NCI-H2029 treated with DMSO at 0.1 percent for 48 hours (cell line): ENCODE measurements around the gene ATAD1.
"Not testable (repeated sequence)": the region's sequence is repeated elsewhere in the genome, so short reads cannot be mapped to it uniquely, and the experiment has no call there.

Experiments
- DNase-seq: peaks from one replicate; lab custom pipeline; 2025; lab: John Stamatoyannopoulos, UW

Gene ATAD1, protein sequence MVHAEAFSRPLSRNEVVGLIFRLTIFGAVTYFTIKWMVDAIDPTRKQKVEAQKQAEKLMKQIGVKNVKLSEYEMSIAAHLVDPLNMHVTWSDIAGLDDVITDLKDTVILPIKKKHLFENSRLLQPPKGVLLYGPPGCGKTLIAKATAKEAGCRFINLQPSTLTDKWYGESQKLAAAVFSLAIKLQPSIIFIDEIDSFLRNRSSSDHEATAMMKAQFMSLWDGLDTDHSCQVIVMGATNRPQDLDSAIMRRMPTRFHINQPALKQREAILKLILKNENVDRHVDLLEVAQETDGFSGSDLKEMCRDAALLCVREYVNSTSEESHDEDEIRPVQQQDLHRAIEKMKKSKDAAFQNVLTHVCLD

DNA sequence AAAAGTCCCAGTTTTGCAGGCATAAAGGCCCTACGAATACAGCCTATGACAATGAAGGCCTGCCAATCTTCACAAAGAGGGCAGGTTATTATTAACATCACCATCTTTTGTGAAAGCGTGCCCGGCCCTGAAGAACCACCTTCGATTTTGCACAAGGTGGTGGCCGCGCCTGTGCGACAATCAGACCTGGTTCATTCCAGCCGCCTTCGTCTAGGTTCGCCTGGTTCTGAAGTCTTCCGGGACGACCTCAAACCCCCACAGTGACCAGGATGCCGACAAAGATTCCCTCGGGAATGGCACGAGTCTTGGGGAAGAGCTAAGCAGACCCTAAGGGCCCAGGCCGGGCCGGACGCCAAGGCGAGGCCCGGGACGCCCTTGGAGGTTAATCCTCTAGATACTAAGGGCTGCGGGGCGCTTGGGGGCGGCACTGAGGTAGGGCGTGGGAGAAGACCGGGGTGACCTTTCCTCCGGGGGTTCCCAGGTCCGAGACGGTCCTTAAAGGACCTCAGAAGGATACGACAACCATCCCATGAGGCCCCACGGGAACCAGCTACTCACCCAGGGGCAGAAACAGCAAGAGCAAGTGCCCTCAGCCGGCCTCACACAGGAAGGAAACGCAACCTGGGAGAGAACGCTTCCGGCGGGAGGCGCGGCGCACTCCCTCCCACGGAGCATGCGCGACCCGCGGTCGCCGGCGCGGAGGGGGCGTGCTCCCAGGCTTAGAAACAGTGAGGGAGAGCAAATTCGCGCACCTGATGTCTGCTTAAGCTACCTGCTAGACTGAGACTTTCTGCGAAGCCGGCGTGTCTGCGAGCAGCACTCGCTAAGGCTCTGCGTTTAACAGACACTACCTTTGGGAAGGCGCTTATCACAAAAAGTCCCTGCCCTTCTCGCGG lies at the start of gene ATAD1:
Gene ATAD1 (minus strand): TSS at position 618 of the 896 bp plus-strand sequence. CDS start 3,627 bp downstream, outside the sequence.
- DNase-seq = peak; percentile 36

DNA sequence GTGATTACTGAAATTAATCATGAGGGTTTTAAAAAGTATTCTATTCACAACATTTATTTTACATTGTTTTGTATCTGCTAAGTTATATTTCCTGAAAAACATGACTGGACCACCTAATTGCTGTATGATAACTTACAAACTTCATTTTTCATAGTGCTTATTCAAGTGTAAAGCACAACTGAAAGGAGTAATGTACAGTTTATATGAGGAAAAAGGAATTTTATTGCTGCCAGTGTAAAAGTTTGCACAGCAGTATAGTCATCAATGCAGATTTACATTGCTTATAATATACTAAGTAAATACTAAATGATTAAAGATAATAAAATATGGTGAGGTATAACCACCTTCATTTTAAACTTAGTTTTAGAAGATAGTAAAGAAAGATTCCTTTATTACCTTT lies 49.4 kb upstream of the ATAD1 start:
- DNase-seq = no peak

DNA sequence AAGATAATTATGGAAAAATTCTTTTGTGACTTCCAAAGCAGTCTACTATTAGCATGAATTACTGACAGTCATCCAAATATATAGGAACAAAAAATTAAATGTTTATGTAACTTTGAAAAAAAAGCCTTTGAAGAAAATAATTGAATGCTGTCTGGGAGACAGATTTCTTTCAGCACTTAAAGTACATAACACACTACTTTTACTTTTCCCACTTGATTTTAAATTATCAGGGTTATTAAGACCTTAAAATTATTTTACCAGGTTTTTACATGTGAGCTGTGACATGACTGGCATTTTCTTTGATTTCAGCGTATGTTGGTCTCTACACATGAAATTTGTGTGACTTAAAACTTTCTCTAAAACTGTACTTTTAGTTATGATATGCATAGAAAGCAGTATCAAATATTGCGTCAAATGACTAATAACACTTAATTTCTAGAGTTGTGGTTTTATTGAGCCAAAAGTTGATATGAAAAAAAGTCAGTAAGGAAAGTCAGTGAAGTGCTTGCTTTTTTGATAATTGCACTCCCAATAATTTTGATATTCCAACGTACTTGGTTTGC lies 48.5 kb upstream of the ATAD1 start:
- DNase-seq = no peak

DNA sequence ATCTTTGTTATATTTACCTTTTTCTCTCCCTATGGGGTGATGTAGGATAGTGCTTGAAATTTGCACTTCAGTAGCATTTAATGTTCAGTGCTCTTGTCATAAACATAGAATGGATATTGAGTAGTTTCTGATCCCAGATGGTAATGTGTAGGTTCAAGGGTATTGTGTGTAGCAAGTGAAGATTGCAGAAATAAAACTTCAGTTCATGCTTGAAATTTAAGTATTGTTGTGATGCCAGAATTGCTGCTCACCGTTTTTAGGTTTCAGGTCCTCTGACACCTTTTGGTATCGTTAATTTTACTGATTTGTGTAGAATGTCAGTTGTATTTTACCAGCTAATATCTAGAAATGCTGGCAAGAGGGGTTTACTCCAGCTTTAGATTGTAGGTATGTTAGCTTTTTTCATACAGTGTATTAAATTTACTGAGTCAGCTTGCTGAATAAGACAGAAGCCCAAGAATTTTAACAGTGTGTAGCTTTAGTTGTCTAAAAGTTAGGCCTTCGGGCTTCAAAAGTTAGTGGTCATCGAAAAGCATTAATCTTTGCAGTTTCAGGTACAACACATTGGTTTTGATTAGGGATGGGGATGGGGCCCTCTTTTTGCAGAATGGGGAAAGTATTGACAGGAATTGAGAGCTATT lies 47.3 kb upstream of the ATAD1 start:
- DNase-seq = no peak

DNA sequence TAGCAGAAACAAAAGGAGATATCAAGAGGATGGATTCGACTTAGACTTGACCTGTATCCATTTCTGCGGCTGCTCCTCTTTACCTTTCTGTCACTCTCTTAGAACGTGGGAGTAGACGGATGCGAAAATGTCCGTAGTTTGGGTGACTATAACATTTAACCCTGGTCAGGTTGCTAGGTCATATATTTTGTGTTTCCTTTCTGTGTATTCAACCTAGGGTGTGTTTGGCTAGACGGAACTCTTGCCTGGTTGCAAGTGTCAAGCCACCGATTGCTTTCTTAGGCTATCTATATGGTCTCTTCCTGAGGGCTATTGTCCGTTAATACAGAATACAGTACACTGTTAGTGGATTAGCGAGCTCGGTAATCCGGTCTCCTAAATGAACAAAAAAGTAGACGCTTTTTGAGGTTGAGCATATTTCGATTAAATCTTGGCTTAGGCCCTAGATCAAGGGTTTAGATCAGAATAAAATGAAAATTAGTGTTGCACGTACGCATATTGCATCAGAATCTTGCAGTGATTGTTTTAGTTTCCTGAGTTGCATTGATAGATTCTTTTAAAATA lies 46.6 kb upstream of the ATAD1 start:
- DNase-seq = no peak

DNA sequence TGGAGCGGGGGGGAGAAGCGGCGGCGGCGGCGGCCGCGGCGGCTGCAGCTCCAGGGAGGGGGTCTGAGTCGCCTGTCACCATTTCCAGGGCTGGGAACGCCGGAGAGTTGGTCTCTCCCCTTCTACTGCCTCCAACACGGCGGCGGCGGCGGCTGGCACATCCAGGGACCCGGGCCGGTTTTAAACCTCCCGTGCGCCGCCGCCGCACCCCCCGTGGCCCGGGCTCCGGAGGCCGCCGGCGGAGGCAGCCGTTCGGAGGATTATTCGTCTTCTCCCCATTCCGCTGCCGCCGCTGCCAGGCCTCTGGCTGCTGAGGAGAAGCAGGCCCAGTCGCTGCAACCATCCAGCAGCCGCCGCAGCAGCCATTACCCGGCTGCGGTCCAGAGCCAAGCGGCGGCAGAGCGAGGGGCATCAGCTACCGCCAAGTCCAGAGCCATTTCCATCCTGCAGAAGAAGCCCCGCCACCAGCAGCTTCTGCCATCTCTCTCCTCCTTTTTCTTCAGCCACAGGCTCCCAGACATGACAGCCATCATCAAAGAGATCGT lies 46.0 kb upstream of the ATAD1 start:
- DNase-seq = not testable (repeated sequence)

DNA sequence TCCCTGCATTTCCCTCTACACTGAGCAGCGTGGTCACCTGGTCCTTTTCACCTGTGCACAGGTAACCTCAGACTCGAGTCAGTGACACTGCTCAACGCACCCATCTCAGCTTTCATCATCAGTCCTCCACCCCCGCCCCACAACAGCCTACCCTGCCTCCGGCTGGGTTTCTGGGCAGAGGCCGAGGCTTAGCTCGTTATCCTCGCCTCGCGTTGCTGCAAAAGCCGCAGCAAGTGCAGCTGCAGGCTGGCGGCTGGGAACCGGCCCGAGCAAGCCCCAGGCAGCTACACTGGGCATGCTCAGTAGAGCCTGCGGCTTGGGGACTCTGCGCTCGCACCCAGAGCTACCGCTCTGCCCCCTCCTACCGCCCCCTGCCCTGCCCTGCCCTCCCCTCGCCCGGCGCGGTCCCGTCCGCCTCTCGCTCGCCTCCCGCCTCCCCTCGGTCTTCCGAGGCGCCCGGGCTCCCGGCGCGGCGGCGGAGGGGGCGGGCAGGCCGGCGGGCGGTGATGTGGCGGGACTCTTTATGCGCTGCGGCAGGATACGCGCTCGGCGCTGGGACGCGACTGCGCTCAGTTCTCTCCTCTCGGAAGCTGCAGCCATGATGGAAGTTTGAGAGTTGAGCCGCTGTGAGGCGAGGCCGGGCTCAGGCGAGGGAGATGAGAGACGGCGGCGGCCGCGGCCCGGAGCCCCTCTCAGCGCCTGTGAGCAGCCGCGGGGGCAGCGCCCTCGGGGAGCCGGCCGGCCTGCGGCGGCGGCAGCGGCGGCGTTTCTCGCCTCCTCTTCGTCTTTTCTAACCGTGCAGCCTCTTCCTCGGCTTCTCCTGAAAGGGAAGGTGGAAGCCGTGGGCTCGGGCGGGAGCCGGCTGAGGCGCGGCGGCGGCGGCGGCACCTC lies 45.3 kb upstream of the ATAD1 start, which contains the start of the genes KLLN and PTEN:
Gene KLLN (minus strand): TSS at position 481 of the 891 bp plus-strand sequence. CDS start 1,046 bp downstream, outside the sequence.
Gene PTEN (plus strand): TSS at position 573 of the 891 bp plus-strand sequence. CDS start 845 bp downstream, outside the sequence.
- DNase-seq = peak; percentile 28

DNA sequence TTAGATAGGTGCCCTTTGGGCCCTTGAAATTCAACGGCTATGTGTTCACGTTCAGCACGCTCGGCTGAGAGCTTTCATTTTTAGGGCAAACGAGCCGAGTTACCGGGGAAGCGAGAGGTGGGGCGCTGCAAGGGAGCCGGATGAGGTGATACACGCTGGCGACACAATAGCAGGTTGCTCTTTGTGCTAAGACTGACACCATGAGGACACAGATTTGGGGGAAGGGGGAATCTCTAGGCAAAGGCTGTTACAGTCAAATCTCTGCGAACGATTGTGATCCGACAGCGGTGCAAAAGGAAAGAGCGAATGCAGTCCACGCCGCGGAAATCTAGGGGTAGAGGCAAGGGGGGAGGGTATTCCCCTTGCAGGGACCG lies 44.6 kb upstream of the ATAD1 start:
- no peak for DNase-seq

DNA sequence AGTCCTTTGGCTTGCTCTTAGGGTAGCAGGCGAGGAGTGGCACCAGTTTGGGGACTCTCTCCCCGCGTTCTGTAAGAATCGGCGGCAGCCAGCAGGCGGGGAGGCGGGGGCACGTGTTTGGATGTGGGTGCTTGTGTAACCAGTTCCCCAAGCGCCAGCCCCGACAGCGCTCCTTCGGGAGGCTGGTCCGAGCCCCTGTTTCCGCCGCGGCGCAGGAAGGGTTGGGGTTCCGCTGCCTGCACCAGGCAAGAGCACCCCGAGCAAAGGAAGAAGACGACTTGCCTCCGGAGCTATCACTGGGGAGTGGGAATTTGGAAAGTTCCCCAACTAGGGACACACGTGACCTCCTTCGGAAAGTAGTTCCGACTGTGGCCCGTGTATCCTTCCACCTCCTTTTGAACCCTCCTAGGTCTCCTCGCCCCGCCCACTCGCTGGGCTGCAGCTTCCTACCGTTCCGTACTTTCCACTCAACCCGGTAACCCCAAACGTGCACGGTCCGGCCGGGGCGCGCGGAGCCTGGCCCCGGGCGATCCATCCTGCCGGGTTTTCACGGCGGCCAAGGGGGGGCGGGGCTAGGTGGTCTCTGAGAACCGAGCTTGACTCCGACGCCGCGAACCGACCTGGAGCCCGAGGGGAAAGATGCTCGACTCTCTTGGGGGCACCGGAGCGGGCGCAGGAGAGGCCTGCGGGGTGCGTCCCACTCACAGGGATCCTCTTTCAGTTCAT lies 44.1 kb upstream of the ATAD1 start:
- no peak for DNase-seq

DNA sequence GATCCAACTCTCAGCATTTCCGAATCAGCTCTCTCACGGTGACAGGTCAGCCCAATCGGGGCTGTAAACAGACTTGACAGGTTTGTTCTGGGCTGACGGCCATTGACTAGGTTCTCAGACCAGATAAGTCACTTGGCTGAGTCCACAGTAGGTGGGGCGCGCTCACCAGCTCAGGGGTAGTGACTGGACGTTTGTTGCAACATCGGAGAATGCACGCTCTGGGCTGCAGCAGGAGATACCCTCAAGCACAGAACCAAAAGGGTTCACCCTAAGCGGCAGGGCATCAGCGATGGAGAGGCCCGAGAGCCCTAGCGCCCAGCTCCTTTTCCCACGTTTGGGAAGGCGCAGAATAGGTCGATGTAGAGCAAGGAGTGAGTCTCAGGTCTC lies 43.5 kb upstream of the ATAD1 start:
- no peak for DNase-seq

DNA sequence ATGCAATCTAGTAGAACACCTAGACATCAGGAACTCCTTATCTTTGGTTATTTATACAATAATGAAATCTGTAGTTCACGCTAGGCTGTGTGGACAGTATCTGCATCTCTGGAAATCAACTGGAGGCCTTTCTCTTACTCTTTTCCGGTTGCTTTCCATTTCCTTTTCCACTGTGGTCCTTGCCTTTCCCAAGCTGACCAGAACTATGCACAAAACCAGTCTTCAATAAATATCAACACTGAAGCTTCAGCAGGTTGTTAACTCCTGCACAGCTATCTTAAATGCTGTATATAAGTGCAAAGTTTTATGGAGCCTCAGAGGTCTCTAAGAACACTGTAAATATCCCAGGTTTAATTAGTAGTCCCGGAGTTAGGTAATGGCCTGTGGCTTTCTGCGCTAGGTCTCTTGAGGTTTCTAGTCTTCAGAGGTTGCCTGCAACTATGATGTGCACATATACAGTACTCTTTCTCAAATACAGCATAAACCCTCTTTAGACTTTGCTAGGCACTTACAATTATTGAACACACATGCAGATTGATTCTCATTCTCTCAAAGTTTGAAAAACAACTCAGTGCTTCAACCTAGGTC lies 42.9 kb upstream of the ATAD1 start:
- no peak for DNase-seq

DNA sequence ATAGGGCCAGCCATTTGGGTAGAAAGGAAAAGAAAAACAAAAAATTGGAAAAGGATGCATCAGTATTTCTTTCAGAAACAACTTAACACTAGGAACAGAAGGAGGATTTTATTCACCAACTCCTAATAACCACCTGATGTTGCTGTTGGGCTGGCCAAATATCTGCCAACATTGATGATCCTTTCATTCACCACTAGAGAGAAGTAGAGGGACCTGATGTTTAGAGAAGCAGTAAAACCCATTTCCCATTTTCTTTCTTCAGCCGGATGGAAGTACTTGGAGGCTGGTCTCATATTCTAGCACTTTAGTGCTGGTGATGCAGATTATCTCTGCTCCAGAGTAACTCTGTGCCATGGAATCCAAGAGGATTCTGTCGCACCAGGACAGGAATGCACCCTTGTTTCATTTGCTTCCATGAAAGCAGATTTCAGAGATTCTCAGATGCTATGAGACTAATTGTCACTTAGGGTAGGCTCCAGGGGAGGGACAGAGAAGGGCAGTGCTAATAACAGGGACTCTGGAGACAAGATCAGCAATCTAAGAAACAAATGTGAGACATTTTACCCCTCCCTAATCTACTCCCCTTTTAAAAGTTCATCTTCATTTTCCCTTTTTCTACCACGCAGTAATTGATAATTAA lies 42.2 kb upstream of the ATAD1 start:
- DNase-seq = peak; percentile 19

DNA sequence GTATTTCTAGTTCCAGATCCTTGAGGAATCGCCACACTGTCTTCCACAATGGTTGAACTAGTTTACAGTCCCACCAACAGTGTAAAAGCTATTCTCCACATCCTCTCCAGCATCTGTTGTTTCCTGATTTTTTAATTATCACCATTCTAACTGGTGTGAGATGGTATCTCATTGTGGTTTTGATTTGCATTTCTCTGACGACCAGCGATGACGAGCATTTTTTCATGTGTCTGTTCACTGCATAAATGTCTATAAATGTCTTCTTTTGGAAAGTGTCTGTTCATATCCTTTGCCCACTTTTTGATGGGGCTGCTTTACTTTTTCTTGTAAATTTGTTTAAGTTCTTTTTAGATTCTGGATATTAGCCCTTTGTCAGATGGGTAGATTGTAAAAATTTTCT lies 37.6 kb upstream of the ATAD1 start:
- not testable (repeated sequence) for DNase-seq

DNA sequence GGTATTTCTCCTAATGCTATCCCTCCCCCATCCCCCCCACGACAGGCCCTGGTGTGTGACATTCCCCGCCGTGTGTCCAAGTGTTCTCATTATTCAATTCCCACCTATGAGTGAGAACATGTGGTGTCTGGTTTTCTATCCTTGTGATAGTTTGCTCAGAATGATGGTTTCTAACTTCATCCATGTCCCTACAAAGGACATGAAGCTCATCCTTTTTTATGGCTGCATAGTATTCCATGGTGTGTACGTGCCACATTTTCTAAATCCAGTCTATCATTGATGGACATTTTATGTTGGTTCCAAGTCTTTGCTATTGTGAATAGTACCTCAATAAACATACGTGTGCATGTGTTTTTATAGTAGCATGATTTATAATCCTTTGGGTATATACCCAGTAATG lies 37.2 kb upstream of the ATAD1 start:
- not testable (repeated sequence) for DNase-seq

DNA sequence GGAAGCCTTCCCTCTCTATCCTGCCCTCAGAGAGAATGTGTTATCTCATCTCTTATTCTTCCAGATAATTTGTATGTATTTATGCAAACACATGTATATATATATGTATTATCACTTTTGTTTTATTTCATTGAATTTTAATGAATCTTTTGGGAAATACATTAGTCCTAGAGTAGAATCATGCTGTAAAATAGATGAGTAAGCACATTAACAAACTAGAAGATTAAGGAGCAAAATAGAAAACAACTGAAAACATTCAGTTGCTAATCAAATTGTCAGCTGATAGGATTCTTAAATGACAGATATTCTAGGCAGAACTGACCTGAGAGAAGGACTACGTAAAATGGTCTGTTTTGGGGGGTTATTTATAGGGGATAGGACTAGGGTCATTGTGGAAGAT lies 34.1 kb upstream of the ATAD1 start:
- DNase-seq = no peak

DNA sequence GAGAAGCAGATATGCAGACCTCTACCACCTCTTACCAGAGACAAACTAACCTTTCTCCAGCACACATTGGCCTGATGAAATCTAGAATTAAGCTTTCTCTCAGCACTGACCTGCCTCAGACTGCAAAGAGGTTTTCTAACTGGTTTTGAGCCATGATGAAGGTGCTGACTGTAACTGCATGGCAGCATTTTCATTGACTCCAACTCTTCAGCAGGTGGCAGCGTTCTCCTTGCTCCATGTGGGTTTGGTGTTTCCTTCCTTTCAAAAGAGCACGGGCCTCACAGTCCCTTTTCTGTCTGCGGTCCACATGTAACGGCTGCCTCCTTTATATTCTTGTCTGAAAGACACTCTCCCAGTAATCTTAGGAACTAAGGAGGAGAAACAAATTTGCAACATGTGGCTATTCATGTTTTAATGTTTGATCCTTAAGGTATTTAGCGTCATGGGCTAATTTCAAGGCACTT lies 32.7 kb upstream of the ATAD1 start:
- DNase-seq = no peak

DNA sequence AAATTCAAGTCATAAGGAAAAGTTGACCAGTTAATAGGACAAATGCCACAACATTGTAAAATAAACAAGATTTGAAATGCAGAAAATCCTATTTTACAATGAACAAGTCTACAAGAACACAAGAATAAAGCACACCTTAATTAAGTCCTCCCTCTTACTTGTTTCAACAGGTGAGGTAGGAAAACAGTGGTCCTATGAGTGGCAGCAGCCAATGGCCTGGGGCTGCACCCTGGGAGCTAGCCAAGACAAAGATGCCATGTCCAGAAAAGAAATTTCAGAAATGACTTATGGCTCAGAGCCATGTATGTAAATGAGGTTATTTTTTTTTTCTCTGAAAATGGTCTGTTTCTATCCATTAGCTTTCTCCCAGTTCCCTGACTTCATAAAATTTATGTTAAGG lies 31.0 kb upstream of the ATAD1 start:
- DNase-seq = no peak

DNA sequence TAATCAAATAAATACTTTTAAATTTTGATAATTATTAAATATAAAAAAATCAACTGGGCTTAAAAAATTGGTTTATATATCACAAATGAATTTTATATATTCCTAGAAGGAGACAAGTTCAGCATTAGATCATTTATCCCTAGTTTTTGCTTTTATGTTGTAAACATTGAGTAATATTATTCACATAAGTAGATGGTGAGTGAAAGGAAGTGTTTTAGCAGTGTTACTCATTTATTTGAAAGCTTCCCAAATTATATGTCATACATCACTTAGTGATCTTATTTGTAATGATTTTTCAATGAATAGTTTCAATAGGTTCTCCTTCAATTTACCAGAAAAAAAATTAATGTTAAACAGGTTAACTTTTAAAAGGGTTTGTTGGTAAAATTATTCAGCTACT lies 29.5 kb upstream of the ATAD1 start:
- no peak for DNase-seq

DNA sequence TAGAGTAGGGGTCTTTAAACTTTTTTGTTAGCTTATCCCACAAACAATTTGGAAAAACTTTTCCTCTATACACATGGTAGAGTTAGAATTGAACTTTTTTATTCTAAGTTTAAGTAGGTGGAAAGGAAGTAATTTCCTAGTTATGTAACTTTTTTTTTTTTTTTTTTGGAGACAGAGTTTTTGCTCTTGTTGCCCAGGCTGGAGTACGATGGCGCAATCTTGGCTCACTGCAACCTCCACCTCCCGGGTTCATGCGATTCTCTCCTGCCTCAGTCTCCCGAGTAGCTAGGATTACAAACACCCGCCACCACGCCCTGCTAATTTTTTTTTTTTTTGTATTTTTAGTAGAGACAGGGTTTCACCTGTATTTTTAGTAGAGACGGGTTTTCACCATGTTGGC lies 28.7 kb upstream of the ATAD1 start:
- DNase-seq = not testable (repeated sequence)
